Retinal pigment epithelial cell (primary cell): Measurements from ENCODE around the gene LBR.

ENCODE experiments used
- DNase-seq: peaks from one replicate; pipeline ENCODE4 v3.0.0-alpha.2; 2010; ENCODE audit warnings: low read depth
- H3K4me3 ChIP-seq: 2 replicates; pipeline ENCODE4 v1.5.1; 2011; ENCODE audit warnings: mild to moderate bottlenecking, low read length, control low read depth, moderate library complexity
- CTCF ChIP-seq: conservative IDR thresholded peaks from 2 replicates; pipeline ENCODE4 v1.5.1; 2011; ENCODE audit warnings: low read depth, low read length, control low read depth, inconsistent platforms

LBR gene

GRCh38 chr1:225364439-225364838, 63.4 kb downstream of the LBR start:
- no peak for DNase-seq
- no peak overlapping the region for H3K4me3 ChIP-seq
- no peak for TF ChIP-seq CTCF

- DNase-seq = no peak
- H3K4me3 ChIP-seq = no peak overlapping the region
- TF ChIP-seq CTCF = no peak
Measured at GRCh38 chr1:225362805-225363204, 65.0 kb downstream of the LBR start.

- no peak overlapping the region for H3K4me3 ChIP-seq
- DNase-seq = no peak
- no peak for TF ChIP-seq CTCF
Measured at GRCh38 chr1:225361176-225361575, 66.7 kb downstream of the LBR start.

GRCh38 chr1:225360119-225360518, 67.7 kb downstream of the LBR start:
- DNase-seq = no peak
- H3K4me3 ChIP-seq = no peak overlapping the region
- no peak for TF ChIP-seq CTCF

- H3K4me3 ChIP-seq = no peak overlapping the region
- TF ChIP-seq CTCF = no peak
- DNase-seq = no peak
Measured at GRCh38 chr1:225355863-225356262, 72.0 kb downstream of the LBR start.

GRCh38 chr1:225354906-225355305, 72.9 kb downstream of the LBR start:
- DNase-seq = no peak
- TF ChIP-seq CTCF = no peak
- no peak overlapping the region for H3K4me3 ChIP-seq
